CD14-positive monocyte (primary cell): ENCODE results near the gene CKMT2. TPM values are rescaled to one million over a fixed set of nuclear protein-coding genes. Genes with fewer than 3 reads are reported as not detected.

ENCODE experiments used
- DNase-seq, 3 donors: peaks; one replicate each; pipeline ENCODE4 v3.0.0-alpha.2; 2011 to 2022
- H2AFZ ChIP-seq: 2 replicates; pipeline ENCODE4 v1.6.0; 2012; ENCODE audit warnings: mild to moderate bottlenecking, low read depth, low read length, inconsistent platforms; ENCODE audit not compliant: insufficient read depth, poor library complexity, severe bottlenecking
- H3K27ac ChIP-seq, 2 donors: 1 replicate in 1 of 2; 2 replicates in 1 of 2; pipeline ENCODE4 v1.5.1; 2012 to 2013; ENCODE audit warnings: low read length in 2 of 2, control low read depth in 1 of 2, inconsistent platforms in 1 of 2, low read depth in 1 of 2, mild to moderate bottlenecking in 1 of 2
- H3K27me3 ChIP-seq, 2 donors: one replicate each; pipeline versions ENCODE4 v1.6.0 to v1.6.1; 2011 to 2013; ENCODE audit warnings: low read length in 2 of 2; ENCODE audit not compliant: control insufficient read depth in 2 of 2, insufficient read depth in 2 of 2
- H3K36me3 ChIP-seq, 2 donors: replicated peaks in 1 of 2; 1 replicate in 1 of 2; 2 replicates in 1 of 2; pipeline versions ENCODE4 v1.5.1 to v1.6.1; 2012 to 2013; ENCODE audit warnings: low read length in 2 of 2, control low read depth in 1 of 2, inconsistent platforms in 1 of 2, mild to moderate bottlenecking in 1 of 2; ENCODE audit not compliant: insufficient read depth in 2 of 2, control insufficient read depth in 1 of 2
- H3K4me1 ChIP-seq, 2 donors: 1 replicate in 1 of 2; 2 replicates in 1 of 2; pipeline versions ENCODE4 v1.5.1 to v1.6.1; 2012 to 2013; ENCODE audit warnings: low read length in 2 of 2, control low read depth in 1 of 2, inconsistent platforms in 1 of 2, mild to moderate bottlenecking in 1 of 2, moderate library complexity in 1 of 2; ENCODE audit not compliant: insufficient read depth in 2 of 2, control insufficient read depth in 1 of 2
- H3K4me2 ChIP-seq: replicated peaks from 2 replicates; pipeline ENCODE3; 2012; ENCODE audit warnings: low read length, moderate library complexity, mild to moderate bottlenecking; ENCODE audit not compliant: poor library complexity, severe bottlenecking; ENCODE audit errors: extremely low read depth
- H3K4me3 ChIP-seq, 3 experiments: fragments of 200-600 bp in 1 of 3; sonication (generic) in 1 of 3; replicated peaks in 1 of 3; 1 replicate in 2 of 3; 2 replicates in 1 of 3; pipeline ENCODE4 v1.5.1; 2011 to 2013; ENCODE audit warnings: low read length in 3 of 3, mild to moderate bottlenecking in 3 of 3, control low read depth in 2 of 3, low read depth in 2 of 3, inconsistent platforms in 1 of 3, moderate library complexity in 1 of 3
- H3K79me2 ChIP-seq: 2 replicates; pipeline ENCODE4 v1.6.0; 2012; ENCODE audit warnings: mild to moderate bottlenecking, control low read depth, inconsistent platforms, low read length, moderate library complexity; ENCODE audit not compliant: insufficient read depth
- H3K9ac ChIP-seq: 2 replicates; pipeline ENCODE4 v1.6.0; 2017; ENCODE audit warnings: low read length, mild to moderate bottlenecking; ENCODE audit not compliant: insufficient read depth, poor library complexity, severe bottlenecking
- H3K9me3 ChIP-seq, 2 donors: replicated peaks in 1 of 2; 1 replicate in 1 of 2; 2 replicates in 1 of 2; pipeline versions ENCODE4 v1.5.1 to v1.6.1; 2012 to 2013; ENCODE audit warnings: low read length in 2 of 2, control low read depth in 1 of 2; ENCODE audit not compliant: control insufficient read depth in 1 of 2, insufficient read depth in 1 of 2
- H4K20me1 ChIP-seq: 2 replicates; pipeline ENCODE4 v1.6.0; 2012; ENCODE audit warnings: mild to moderate bottlenecking, low read length, control low read depth, moderate library complexity; ENCODE audit not compliant: insufficient read depth
- H3K27ac Mint-ChIP-seq, 7 donors: one replicate each; pipeline ENCODE4 v1.8.0; 2020; ENCODE audit warnings: mild to moderate bottlenecking in 7 of 7, mixed read lengths in 7 of 7, moderate library complexity in 6 of 7, inconsistent platforms in 2 of 7
- H3K27me3 Mint-ChIP-seq, 3 donors: one replicate each; pipeline ENCODE4 v1.8.0; 2021 to 2022; ENCODE audit warnings: low read depth in 3 of 3, mild to moderate bottlenecking in 3 of 3, mixed read lengths in 3 of 3, moderate library complexity in 3 of 3, inconsistent platforms in 1 of 3
- H3K36me3 Mint-ChIP-seq, 2 donors: one replicate each; pipeline ENCODE4 v1.8.0; 2020; ENCODE audit warnings: mixed read lengths in 2 of 2, inconsistent platforms in 1 of 2, mild to moderate bottlenecking in 1 of 2
- H3K4me1 Mint-ChIP-seq: one replicate; pipeline ENCODE4 v1.8.0; 2020; ENCODE audit warnings: mild to moderate bottlenecking, mixed read lengths
- H3K4me3 Mint-ChIP-seq, 2 donors: one replicate each; pipeline ENCODE4 v1.8.0; 2020; ENCODE audit warnings: mild to moderate bottlenecking in 2 of 2, mixed read lengths in 2 of 2, moderate library complexity in 1 of 2
- H3K9me3 Mint-ChIP-seq, 7 donors: one replicate each; pipeline ENCODE4 v1.8.0; 2020 to 2022; ENCODE audit warnings: mixed read lengths in 7 of 7, mild to moderate bottlenecking in 6 of 7, moderate library complexity in 6 of 7, inconsistent platforms in 2 of 7
- WGBS: methylation state at CpG from one replicate; pipeline ENCODE4 v1.1.5; 2013; ENCODE audit warnings: missing lambda C conversion rate; ENCODE audit not compliant: insufficient coverage; 5-methylcytosine and 5-hydroxymethylcytosine counted together
- intact Hi-C, 2 donors: fragments of 100-400 bp; cut with micrococcal nuclease; formaldehyde crosslinking; loops; one replicate each; pipeline versions ENCODE4 v1.15.0 to v1.15.1; 2023
- polyA plus RNA-seq, 3 donors: library from polyadenylated mRNA; depleted of rRNA in 1 of 3; unstranded in 2 of 3; stranded (reverse) in 1 of 3; fragments of 300-500 nt in 2 of 3; fragments of >200 nt in 1 of 3; fragmentation: Illumina TruSeq in 2 of 3; gene quantifications; 1 replicate in 2 of 3; 2 replicates in 1 of 3; pipeline ENCODE4 v1.2.3, GENCODE V29; 2012 to 2021
- TF ChIP-seq, protein P1 (sequence below): fragments of 200-600 bp; IDR thresholded peaks from one replicate; pipeline ENCODE4 v1.8.0; 2022; ENCODE audit warnings: antibody characterized with exemption, mild to moderate bottlenecking

The CKMT2 gene
- polyA plus RNA-seq, 3 donors, result not detected

DNA sequence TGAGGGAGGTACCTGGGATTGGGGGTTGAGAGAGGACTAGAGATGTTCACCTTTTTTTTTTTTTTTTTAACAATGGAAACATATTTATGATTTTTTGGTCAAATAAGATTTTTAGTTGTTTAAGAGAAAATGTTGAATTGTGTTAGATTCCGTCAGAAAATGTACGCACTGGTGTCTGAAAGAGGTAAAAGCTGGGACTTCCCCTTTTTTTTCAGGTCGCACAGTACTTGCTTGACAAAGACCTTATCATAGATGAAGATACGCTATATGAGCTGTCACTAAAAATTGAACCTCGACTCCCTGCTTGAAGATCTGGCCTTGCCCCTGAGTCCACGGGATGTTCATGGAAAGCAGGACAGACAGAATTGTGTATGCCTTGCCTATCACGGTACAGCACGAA, 7.7 kb upstream of the CKMT2 start:
- Histone ChIP-seq H3K27ac (no peak overlapping the region), H3K4me2 (no peak overlapping the region), H3K27me3 (no peaks in the 10 kb centered on the region), H3K9ac (no peak overlapping the region), H3K9me3 (no peaks in the 10 kb centered on the region), H3K36me3 (no peaks in the 10 kb centered on the region), H3K4me1 (no peaks in the 10 kb centered on the region), H3K4me3 (no peak overlapping the region), H3K79me2 (no peaks in the 10 kb centered on the region), H2AFZ (no peak overlapping the region), H4K20me1 (no peaks in the 10 kb centered on the region)
- intact Hi-C loops, result no loop called here
- Mint-ChIP-seq H3K27me3 (peaks cover 2 to 3% (median 3%) of the 10 kb centered on the region in 3 donors), H3K36me3 (no peaks in the 10 kb centered on the region), H3K4me3 (no peak overlapping the region), H3K27ac (no peak overlapping the region), H3K9me3 (no peaks in the 10 kb centered on the region), H3K4me1 (peaks cover 1% of the 10 kb centered on the region)
- TF ChIP-seq, protein P1, sequence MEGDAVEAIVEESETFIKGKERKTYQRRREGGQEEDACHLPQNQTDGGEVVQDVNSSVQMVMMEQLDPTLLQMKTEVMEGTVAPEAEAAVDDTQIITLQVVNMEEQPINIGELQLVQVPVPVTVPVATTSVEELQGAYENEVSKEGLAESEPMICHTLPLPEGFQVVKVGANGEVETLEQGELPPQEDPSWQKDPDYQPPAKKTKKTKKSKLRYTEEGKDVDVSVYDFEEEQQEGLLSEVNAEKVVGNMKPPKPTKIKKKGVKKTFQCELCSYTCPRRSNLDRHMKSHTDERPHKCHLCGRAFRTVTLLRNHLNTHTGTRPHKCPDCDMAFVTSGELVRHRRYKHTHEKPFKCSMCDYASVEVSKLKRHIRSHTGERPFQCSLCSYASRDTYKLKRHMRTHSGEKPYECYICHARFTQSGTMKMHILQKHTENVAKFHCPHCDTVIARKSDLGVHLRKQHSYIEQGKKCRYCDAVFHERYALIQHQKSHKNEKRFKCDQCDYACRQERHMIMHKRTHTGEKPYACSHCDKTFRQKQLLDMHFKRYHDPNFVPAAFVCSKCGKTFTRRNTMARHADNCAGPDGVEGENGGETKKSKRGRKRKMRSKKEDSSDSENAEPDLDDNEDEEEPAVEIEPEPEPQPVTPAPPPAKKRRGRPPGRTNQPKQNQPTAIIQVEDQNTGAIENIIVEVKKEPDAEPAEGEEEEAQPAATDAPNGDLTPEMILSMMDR, result no peak
- no peak for DNase-seq
- WGBS, result 72% methylated on average over 7 of the region's 8 CpGs

DNA sequence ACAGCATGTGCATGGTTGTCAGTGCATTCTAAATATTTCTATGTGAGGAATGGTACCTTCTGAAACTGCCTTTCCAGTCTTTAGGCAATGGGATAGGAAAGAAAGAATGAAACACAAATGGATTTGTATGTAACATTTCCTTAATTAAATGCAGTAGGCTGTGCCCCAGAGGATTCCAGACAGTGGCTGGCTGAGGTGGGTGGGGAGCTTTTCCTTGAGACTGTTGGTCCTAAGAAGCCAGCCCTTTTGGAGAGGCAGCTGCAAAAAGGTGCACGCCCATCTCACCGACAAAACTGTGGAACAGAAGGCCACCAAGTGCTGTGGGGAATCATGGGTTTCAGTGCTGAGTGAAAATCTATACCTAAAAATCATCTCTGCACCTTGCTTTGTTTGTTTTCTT, 6.8 kb upstream of the CKMT2 start:
- Histone ChIP-seq H3K9me3 (no peaks in the 10 kb centered on the region), H3K4me3 (no peak overlapping the region), H2AFZ (no peak overlapping the region), H3K4me2 (no peak overlapping the region), H3K4me1 (no peaks in the 10 kb centered on the region), H3K27ac (no peak overlapping the region), H4K20me1 (no peaks in the 10 kb centered on the region), H3K79me2 (no peaks in the 10 kb centered on the region), H3K27me3 (no peaks in the 10 kb centered on the region), H3K9ac (no peak overlapping the region), H3K36me3 (no peaks in the 10 kb centered on the region)
- DNase-seq, result no peak
- H3K4me3 Mint-ChIP-seq, result no peak overlapping the region
- H3K36me3 Mint-ChIP-seq, result no peaks in the 10 kb centered on the region
- H3K9me3 Mint-ChIP-seq, result no peaks in the 10 kb centered on the region
- intact Hi-C loops, result no loop called here
- H3K27me3 Mint-ChIP-seq, result peaks cover 2 to 3% (median 3%) of the 10 kb centered on the region in 3 donors
- no CpG with 5 or more reads among the region's 2 CpGs for WGBS
- TF ChIP-seq, protein P1, result no peak
- H3K4me1 Mint-ChIP-seq, result peaks cover 3% of the 10 kb centered on the region
- no peak overlapping the region for H3K27ac Mint-ChIP-seq
